ENCODE measurements around the gene TRMT10C.

- TF ChIP-seq CTCF (IDR thresholded peaks at IDR 0.05) (no peak), POLR2AphosphoS5 (IDR thresholded peaks at IDR 0.05) (no peak), POLR2A (IDR thresholded peaks at IDR 0.05; ENCODE audit: low read depth) (no peak), EP300 (IDR thresholded peaks at IDR 0.05) (no peak)
These were observed 26.9 kb downstream of the TRMT10C start for GRCh38 chr3:101588616-101589015.

Data from esophagus muscularis mucosa (tissue), 4 donors.